ENCODE data around the gene TPST2. TPM values are rescaled to one million over a fixed set of nuclear protein-coding genes. Genes with fewer than 3 reads are reported as not detected.

The TPST2 gene
- total and polyA plus RNA-seq, 9 of the 15 experiments (the other 6 are each of a cell fraction or from before 2014, with no cell fraction given): 14.2 to 123 (median 60.1) TPM

DNA sequence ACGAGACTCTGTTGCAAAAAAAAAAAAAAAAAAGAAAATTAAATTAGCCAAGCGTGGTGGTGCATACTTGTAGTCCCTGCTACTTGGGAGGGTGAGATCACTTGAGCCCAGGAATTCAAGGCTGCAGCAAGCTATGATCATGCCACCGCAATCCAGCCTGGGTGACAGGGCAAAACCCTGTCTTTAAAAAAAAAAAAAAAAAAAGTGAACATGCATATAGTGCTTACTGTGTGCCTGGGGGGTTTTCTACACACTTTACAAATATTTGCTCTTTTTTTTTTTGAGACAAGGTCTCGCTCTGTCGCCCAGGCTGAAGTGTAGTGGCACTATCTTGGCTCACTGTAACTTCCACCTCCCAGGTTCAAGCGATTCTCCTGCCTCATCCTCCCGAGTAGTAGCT, 12.9 kb downstream of the TPST2 start:
- WGBS (ENCODE audit: insufficient coverage, low coverage, missing lambda C conversion rate): 95% methylated on average over 4 of the region's 7 CpGs
- POLR2A ChIA-PET: interaction anchor here (0.6 to 1.1 kb wide), 2 partner anchors 8 to 133 kb away, joined by 3 to 4 read pairs; no protein-coding TSS in a partner anchor
- no peak overlapping the region for H2AFZ ChIP-seq (ENCODE audit: low read depth, low read length)
- no peak for ATAC-seq
- no peak overlapping the region for H3K4me3 ChIP-seq
- peaks cover 47% of the 10 kb centered on the region for H4K20me1 ChIP-seq (replicated peaks; ENCODE audit: control insufficient read depth, insufficient read depth, low read length)
- intact Hi-C loops (cut with micrococcal nuclease): no loop called here
- H3K27me3 ChIP-seq (ENCODE audit: control insufficient read depth in 2 of 2, insufficient read depth in 2 of 2, low read length in 2 of 2): no peaks in the 10 kb centered on the region
- in situ Hi-C loops (cut with MboI): no loop called here
- peaks cover 5 to 24% of the 10 kb centered on the region in 2 experiments; a peak in 4 of 5 replicates for H3K4me1 ChIP-seq (replicated peaks in 1 of 2; ENCODE audit: control insufficient read depth in 2 of 2, insufficient read depth in 2 of 2, low read length in 2 of 2)
- no peak overlapping the region for H3K27ac ChIP-seq (ENCODE audit: extremely low read depth, low read depth, low read length)
- no peak overlapping the region for H3K9ac ChIP-seq (ENCODE audit: insufficient read depth in 1 of 2, low read depth in 2 of 2, low read length in 2 of 2)
- H3K36me3 ChIP-seq (ENCODE audit: control insufficient read depth, insufficient read depth, low read length): peaks cover 83% of the 10 kb centered on the region
- peaks cover 7% of the 10 kb centered on the region for H3K9me1 ChIP-seq (ENCODE audit: control insufficient read depth, insufficient read depth, low read length)
- CTCF ChIA-PET (ENCODE audit: low intra/inter-chr PET ratio): no interaction called here
- H3K9me3 ChIP-seq (replicated peaks; ENCODE audit: control insufficient read depth, insufficient read depth, low read depth, low read length): no peaks in the 10 kb centered on the region
- no TSS peak for BruUV-seq (replicated peaks)
- peaks cover 94% of the 10 kb centered on the region for H3K79me2 ChIP-seq (ENCODE audit: control insufficient read depth, insufficient read depth, low read length)
- no peak for FAIRE-seq
- H3K4me2 ChIP-seq (ENCODE audit: insufficient read depth, low read length): no peak overlapping the region
- DNase-seq (ENCODE audit: extremely low read depth in 1 of 4, low spot score in 3 of 4): no peak
- TF ChIP-seq FOXM1 (IDR thresholded peaks at IDR 0.05; ENCODE audit: low read depth) (no peak), FOXM1 (CRISPR knock-in tag; IDR thresholded peaks at IDR 0.05; ENCODE audit: low read depth) (no peak), XRCC4 (IDR thresholded peaks at IDR 0.05; ENCODE audit: extremely low read depth, insufficient read depth, insufficient read length) (no peak), MTA2 (IDR thresholded peaks at IDR 0.05; ENCODE audit: low read depth) (no peak), FOXK2 (conservative IDR thresholded peaks at IDR 0.05 in 1 of 2, IDR thresholded peaks at IDR 0.05 in 1 of 2; ENCODE audit: low read depth in 2 of 2) (no peak), RBFOX2 (IDR thresholded peaks at IDR 0.05; ENCODE audit: low read depth, low read length) (no peak), NCOA2 (IDR thresholded peaks at IDR 0.05; ENCODE audit: partially characterized antibody in 2 of 2) (no peak), RFX7 (CRISPR knock-in tag; IDR thresholded peaks at IDR 0.05) (no peak), KLF6 (CRISPR knock-in tag; IDR thresholded peaks at IDR 0.05; ENCODE audit: borderline replicate concordance) (no peak), SRSF7 (optimal IDR thresholded peaks at IDR 0.05; ENCODE audit: low read depth, low read length) (no peak), ZNF174 (CRISPR knock-in tag; IDR thresholded peaks at IDR 0.05) (no peak)
- TF ChIP-seq, protein P1, sequence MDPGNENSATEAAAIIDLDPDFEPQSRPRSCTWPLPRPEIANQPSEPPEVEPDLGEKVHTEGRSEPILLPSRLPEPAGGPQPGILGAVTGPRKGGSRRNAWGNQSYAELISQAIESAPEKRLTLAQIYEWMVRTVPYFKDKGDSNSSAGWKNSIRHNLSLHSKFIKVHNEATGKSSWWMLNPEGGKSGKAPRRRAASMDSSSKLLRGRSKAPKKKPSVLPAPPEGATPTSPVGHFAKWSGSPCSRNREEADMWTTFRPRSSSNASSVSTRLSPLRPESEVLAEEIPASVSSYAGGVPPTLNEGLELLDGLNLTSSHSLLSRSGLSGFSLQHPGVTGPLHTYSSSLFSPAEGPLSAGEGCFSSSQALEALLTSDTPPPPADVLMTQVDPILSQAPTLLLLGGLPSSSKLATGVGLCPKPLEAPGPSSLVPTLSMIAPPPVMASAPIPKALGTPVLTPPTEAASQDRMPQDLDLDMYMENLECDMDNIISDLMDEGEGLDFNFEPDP (CRISPR knock-in tag; IDR thresholded peaks at IDR 0.05): no peak
- TF ChIP-seq, protein P2, sequence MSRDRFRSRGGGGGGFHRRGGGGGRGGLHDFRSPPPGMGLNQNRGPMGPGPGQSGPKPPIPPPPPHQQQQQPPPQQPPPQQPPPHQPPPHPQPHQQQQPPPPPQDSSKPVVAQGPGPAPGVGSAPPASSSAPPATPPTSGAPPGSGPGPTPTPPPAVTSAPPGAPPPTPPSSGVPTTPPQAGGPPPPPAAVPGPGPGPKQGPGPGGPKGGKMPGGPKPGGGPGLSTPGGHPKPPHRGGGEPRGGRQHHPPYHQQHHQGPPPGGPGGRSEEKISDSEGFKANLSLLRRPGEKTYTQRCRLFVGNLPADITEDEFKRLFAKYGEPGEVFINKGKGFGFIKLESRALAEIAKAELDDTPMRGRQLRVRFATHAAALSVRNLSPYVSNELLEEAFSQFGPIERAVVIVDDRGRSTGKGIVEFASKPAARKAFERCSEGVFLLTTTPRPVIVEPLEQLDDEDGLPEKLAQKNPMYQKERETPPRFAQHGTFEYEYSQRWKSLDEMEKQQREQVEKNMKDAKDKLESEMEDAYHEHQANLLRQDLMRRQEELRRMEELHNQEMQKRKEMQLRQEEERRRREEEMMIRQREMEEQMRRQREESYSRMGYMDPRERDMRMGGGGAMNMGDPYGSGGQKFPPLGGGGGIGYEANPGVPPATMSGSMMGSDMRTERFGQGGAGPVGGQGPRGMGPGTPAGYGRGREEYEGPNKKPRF (IDR thresholded peaks at IDR 0.05; ENCODE audit: low read depth, low read length): no peak
